ENCODE data around the gene GSTCD.

DNA sequence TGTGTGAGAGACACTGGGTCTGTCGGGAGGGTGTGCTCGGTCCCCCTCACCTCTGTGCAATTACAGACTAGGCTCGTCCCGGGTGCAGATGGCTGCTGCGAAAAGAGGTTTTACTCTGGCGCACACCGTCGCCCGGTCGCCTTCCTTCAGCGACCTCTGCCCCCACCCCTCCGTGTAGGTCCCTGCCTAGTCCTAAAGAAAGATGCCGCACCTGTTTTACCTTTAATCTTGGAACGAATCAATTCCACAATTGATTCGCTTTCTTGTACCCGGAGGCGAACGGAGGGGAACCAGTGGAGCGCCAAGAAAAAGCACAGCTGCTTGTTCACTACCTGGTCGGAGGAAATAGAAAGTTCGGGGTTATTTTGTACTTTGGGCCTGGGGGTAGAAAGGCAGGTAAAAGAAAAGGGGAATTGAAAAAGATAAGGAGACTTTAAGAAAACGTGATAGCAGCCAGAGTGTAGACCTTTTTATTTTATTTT, 187.9 kb downstream of the GSTCD start:
- TF ChIP-seq, protein P1, sequence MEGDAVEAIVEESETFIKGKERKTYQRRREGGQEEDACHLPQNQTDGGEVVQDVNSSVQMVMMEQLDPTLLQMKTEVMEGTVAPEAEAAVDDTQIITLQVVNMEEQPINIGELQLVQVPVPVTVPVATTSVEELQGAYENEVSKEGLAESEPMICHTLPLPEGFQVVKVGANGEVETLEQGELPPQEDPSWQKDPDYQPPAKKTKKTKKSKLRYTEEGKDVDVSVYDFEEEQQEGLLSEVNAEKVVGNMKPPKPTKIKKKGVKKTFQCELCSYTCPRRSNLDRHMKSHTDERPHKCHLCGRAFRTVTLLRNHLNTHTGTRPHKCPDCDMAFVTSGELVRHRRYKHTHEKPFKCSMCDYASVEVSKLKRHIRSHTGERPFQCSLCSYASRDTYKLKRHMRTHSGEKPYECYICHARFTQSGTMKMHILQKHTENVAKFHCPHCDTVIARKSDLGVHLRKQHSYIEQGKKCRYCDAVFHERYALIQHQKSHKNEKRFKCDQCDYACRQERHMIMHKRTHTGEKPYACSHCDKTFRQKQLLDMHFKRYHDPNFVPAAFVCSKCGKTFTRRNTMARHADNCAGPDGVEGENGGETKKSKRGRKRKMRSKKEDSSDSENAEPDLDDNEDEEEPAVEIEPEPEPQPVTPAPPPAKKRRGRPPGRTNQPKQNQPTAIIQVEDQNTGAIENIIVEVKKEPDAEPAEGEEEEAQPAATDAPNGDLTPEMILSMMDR (IDR thresholded peaks at IDR 0.05): no peak
- no peak for TF ChIP-seq POLR2A (IDR thresholded peaks at IDR 0.05)
